Left lung (tissue), 10 donors: ENCODE measurements around the gene TOMM22. TPM values are rescaled to one million over a fixed set of nuclear protein-coding genes. Genes with fewer than 3 reads are reported as not detected.

Source experiments
- ATAC-seq: fragments of 200-7000 bp; cut with Tn5 transposase; one replicate; pipeline ENCODE4 v1.9.1; 2020; ENCODE audit warnings: moderate library complexity
- DNase-seq, 4 donors: peaks; one replicate each; pipeline ENCODE4 v3.0.0-alpha.2; 2013 to 2020
- H3K27ac ChIP-seq, 2 donors: fragments of 200-600 bp; sonication (generic) in 1 of 2; one replicate each; pipeline versions ENCODE4 v1.5.0 to v1.8.0; 2020 to 2021
- H3K27me3 ChIP-seq, 2 donors: fragments of 200-600 bp; sonication (generic) in 1 of 2; one replicate each; pipeline versions ENCODE4 v1.5.0 to v1.8.0; 2020 to 2021
- H3K36me3 ChIP-seq, 2 donors: fragments of 200-600 bp; sonication (generic) in 1 of 2; one replicate each; pipeline versions ENCODE4 v1.5.0 to v1.8.0; 2020 to 2021
- H3K4me1 ChIP-seq, 2 donors: fragments of 200-600 bp; one replicate each; pipeline ENCODE4 v1.8.0; 2021
- H3K4me3 ChIP-seq, 2 donors: fragments of 200-600 bp; sonication (generic) in 1 of 2; one replicate each; pipeline versions ENCODE4 v1.5.0 to v1.8.0; 2020 to 2021; ENCODE audit warnings: mild to moderate bottlenecking in 1 of 2
- H3K9me3 ChIP-seq, 2 donors: fragments of 200-600 bp; sonication (generic) in 1 of 2; one replicate each; pipeline versions ENCODE4 v1.5.0 to v1.8.0; 2020 to 2021
- intact Hi-C, 2 donors: fragments of 100-400 bp; cut with DNase I; formaldehyde crosslinking; loops; one replicate each; pipeline versions ENCODE4 v1.11.2 to v1.14.2; 2022
- polyA plus RNA-seq, 6 donors: library from polyadenylated mRNA; unstranded; fragments of 120-200 nt; gene quantifications; one replicate each; pipeline ENCODE4 v1.2.1, GENCODE V29; 2013; ENCODE audit not compliant: insufficient read length in 6 of 6
- total RNA-seq, 2 donors: library from RNA; stranded (reverse); fragmentation: NEBNext Ultra II Directional; extraction: Animal tissue kit (Norgen Biotek cat#: 25700); gene quantifications; one replicate each; pipeline ENCODE4 v1.2.1, GENCODE V29; 2021
- TF ChIP-seq, protein P1 (sequence below), 2 donors: fragments of 200-600 bp; sonication (generic) in 1 of 2; IDR thresholded peaks; one replicate each; pipeline versions ENCODE4 v1.5.0 to v1.8.0; 2021; ENCODE audit warnings: antibody characterized with exemption in 2 of 2
- donor health status: DM: no; HTN: yes; CAD: no.
- donor health status: DM: no; HTN: no; CAD: no.

Gene TOMM22
- total and polyA plus RNA-seq, 8 donors, result 54.3 to 91.3 (median 79.6) TPM

DNA sequence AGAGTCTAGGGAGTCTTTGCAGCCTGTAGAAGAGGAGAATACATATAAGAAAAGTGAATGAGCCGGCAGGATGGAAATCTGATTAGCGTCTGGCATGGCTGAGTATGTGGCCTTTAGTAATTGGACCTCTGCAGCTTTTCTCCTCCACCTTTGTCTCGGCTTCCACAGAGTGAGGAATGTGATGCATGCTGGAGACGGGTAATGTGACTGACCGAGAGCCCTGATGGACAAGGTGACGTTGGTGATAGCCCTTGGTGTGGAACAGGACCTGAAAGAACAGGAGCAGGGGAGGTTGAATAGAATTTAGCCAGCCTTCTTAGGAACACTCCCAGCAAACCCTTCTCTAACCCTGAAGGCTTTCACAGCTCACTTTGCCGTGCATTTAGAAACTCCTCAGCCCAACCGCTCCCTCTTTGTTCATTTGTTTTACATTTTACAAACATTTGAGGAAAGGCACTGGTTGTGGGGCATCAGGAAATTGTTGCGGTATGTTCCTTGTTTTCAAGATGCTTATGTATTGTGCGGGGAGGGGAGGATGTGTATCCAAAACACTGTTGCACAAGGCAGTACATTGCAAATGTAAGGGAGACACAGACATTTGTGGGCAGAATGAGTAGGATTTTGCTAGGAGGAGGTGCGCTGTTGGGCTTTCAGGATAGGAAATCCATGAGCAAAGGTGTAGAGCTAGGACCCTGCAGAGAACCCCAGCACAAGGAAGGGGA, 30.9 kb downstream of the TOMM22 start:
- intact Hi-C loops, result no loop called here
- Histone ChIP-seq H3K4me3 (no peak overlapping the region), H3K27ac (peak overlapping the region in 1 of 2 donors; percentile 13), H3K36me3 (peaks cover 0 to 37% of the 10 kb centered on the region in 2 donors), H3K27me3 (no peaks in the 10 kb centered on the region), H3K4me1 (peaks cover 5 to 74% of the 10 kb centered on the region in 2 donors), H3K9me3 (no peaks in the 10 kb centered on the region)
- ATAC-seq (no peak), DNase-seq (no peak)
- TF ChIP-seq, protein P1, sequence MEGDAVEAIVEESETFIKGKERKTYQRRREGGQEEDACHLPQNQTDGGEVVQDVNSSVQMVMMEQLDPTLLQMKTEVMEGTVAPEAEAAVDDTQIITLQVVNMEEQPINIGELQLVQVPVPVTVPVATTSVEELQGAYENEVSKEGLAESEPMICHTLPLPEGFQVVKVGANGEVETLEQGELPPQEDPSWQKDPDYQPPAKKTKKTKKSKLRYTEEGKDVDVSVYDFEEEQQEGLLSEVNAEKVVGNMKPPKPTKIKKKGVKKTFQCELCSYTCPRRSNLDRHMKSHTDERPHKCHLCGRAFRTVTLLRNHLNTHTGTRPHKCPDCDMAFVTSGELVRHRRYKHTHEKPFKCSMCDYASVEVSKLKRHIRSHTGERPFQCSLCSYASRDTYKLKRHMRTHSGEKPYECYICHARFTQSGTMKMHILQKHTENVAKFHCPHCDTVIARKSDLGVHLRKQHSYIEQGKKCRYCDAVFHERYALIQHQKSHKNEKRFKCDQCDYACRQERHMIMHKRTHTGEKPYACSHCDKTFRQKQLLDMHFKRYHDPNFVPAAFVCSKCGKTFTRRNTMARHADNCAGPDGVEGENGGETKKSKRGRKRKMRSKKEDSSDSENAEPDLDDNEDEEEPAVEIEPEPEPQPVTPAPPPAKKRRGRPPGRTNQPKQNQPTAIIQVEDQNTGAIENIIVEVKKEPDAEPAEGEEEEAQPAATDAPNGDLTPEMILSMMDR (IDR thresholded peaks at IDR 0.05), result no peak

DNA sequence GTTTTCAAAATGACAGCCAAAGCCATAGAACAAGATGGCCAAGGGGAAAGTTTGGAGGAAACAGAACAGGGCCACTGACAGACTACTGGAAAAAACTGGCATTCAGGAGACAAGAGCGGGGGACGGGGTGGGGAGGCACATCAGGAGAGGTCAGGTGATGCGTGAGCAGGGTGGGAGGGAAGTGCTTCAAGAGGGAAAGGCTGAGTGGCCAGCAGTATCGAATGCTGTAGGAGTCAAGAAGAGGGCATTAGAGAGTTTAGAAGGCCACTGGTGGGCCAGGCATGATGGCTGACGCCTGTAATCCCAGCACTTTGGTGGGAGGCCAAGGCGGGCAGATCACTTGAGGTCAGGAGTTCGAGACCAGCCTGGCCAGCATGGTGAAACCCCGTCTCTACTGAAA, 32.2 kb downstream of the TOMM22 start:
- H3K4me3 ChIP-seq, result no peak overlapping the region
- peaks cover 12 to 74% of the 10 kb centered on the region in 2 donors for H3K4me1 ChIP-seq
- no peak for DNase-seq
- no peaks in the 10 kb centered on the region for H3K9me3 ChIP-seq
- no peak overlapping the region for H3K27ac ChIP-seq
- peak; percentile 7 for ATAC-seq
- no peaks in the 10 kb centered on the region for H3K27me3 ChIP-seq
- TF ChIP-seq, protein P1 (IDR thresholded peaks at IDR 0.05), result no peak
- intact Hi-C loops, result no loop called here
- peaks cover 0 to 47% of the 10 kb centered on the region in 2 donors for H3K36me3 ChIP-seq

DNA sequence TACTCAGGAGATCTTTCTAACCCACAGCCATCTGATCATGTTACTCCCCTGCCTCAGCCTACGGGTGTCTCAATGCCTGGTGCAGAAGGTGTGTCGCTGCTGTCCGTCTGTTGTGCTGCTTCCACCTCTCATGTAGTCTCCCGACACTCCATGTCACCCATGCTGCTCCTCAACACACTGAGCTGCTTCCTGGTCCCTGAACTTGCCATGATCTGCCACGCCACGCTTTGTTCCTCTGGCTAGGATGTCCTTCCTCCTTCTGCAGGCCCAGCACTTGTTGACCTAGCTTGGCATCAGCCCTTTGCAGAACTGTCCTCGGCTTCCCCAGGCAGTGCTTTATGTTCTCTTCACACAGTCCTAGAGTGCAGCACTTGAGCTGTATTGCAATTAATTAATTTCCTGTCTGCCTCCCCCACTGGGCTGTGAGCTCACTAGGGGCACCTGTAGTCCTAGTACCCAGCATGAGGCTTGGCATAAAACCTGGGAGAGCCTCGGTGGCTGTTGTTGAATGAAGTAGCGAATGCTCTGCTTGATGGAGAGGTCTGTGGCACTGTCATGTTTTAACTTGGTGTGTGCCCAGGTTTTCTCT, 33.5 kb downstream of the TOMM22 start:
- peaks cover 12 to 65% of the 10 kb centered on the region in 2 donors for H3K4me1 ChIP-seq
- TF ChIP-seq, protein P1 (IDR thresholded peaks at IDR 0.05), result no peak
- no peak overlapping the region for H3K4me3 ChIP-seq
- ATAC-seq (peak; percentile 24), DNase-seq (peak in 1 of 4 donors; percentile 44)
- no peaks in the 10 kb centered on the region for H3K27me3 ChIP-seq
- intact Hi-C loops, result no loop called here
- peaks cover 0 to 51% of the 10 kb centered on the region in 2 donors for H3K36me3 ChIP-seq
- H3K27ac ChIP-seq, result no peak overlapping the region
- H3K9me3 ChIP-seq, result no peaks in the 10 kb centered on the region

DNA sequence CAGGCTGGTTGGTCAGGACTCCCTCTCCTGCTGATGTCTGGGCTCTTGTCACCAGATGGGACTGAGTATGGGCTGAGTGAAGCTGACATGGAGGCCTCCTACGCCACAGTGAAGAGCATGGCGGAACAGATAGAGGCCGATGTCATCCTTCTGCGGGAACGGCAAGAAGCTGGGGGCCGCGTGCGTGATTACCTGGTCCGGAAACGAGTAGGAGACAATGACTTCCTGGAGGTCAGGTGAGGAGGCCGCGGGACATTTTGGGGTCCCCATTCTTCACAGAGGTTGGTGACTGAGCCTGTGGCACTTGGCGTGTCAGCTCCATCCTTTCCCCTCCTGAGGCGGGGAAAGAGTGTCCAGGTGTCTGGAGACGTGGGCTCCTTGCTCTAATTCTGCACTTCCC, 34.1 kb downstream of the TOMM22 start:
- H3K27ac ChIP-seq, result no peak overlapping the region
- intact Hi-C loops, result no loop called here
- TF ChIP-seq, protein P1 (IDR thresholded peaks at IDR 0.05), result no peak
- no peak overlapping the region for H3K4me3 ChIP-seq
- no peaks in the 10 kb centered on the region for H3K27me3 ChIP-seq
- no peak for ATAC-seq
- peak in 1 of 4 donors; percentile 39 for DNase-seq
- no peaks in the 10 kb centered on the region for H3K9me3 ChIP-seq
- H3K4me1 ChIP-seq, result peaks cover 12 to 64% of the 10 kb centered on the region in 2 donors
- H3K36me3 ChIP-seq, result peaks cover 0 to 51% of the 10 kb centered on the region in 2 donors

DNA sequence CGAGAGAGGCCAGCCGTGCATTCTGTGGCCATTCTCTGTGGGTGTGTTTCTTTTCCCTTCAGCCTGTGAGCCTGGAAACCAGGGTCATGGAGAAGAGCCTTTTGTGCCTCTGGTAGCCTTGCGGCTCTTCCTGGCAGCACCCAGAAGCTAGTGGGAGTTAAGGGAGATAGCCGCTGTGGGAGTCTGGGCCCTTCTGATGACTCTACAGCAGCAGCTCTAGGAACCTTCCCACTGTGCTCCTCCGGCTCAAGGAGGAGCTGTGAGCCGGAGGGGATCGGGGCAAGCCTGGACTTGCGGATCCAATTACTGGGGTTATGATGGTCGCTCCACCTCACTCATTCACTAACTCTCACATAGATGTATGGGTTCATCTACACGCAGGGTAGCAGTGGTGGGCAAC, 34.5 kb downstream of the TOMM22 start:
- no peak overlapping the region for H3K27ac ChIP-seq
- H3K4me3 ChIP-seq, result no peak overlapping the region
- peaks cover 0 to 55% of the 10 kb centered on the region in 2 donors for H3K36me3 ChIP-seq
- H3K9me3 ChIP-seq, result no peaks in the 10 kb centered on the region
- DNase-seq (no peak), ATAC-seq (no peak)
- no peaks in the 10 kb centered on the region for H3K27me3 ChIP-seq
- H3K4me1 ChIP-seq, result peaks cover 12 to 59% of the 10 kb centered on the region in 2 donors
- intact Hi-C loops, result no loop called here
- TF ChIP-seq, protein P1 (IDR thresholded peaks at IDR 0.05), result no peak
